GM21390 (cell line): ENCODE results near the gene RNU6-7.

Source experiments
- ATAC-seq: cut with Tn5 transposase; IDR thresholded peaks from one replicate; pipeline ENCODE4 v1.9.1; 2021; ENCODE audit not compliant: unreplicated experiment

RNU6-7 gene

GRCh38 chr14:32203928-32204357 is 2.1 kb downstream of the RNU6-7 start:
- no peak for ATAC-seq

GRCh38 chr14:32205554-32205953 is 3.7 kb downstream of the RNU6-7 start:
- ATAC-seq, result no peak

- ATAC-seq, result no peak
These were observed 4.1 kb downstream of the RNU6-7 start for GRCh38 chr14:32205984-32206383.

- ATAC-seq, result no peak
These were observed 4.7 kb downstream of the RNU6-7 start for GRCh38 chr14:32206552-32206951.

- ATAC-seq, result no peak
These were observed 6.6 kb downstream of the RNU6-7 start for GRCh38 chr14:32208490-32208889.

- ATAC-seq, result no peak
These were observed 7.6 kb downstream of the RNU6-7 start for GRCh38 chr14:32209471-32209870.

- no peak for ATAC-seq
These were observed 9.2 kb downstream of the RNU6-7 start for GRCh38 chr14:32211068-32211404.

- ATAC-seq, result no peak
These were observed 11.0 kb downstream of the RNU6-7 start for GRCh38 chr14:32212833-32213232.

GRCh38 chr14:32217301-32217700 is 15.5 kb downstream of the RNU6-7 start:
- no peak for ATAC-seq

- no peak for ATAC-seq
These were observed 23.0 kb downstream of the RNU6-7 start for GRCh38 chr14:32224737-32225377.

- ATAC-seq, result no peak
These were observed 23.6 kb downstream of the RNU6-7 start for GRCh38 chr14:32225378-32225920.

- ATAC-seq, result no peak
These were observed 24.2 kb downstream of the RNU6-7 start for GRCh38 chr14:32226056-32226455.

GRCh38 chr14:32230181-32230580 is 28.3 kb downstream of the RNU6-7 start:
- ATAC-seq, result no peak

GRCh38 chr14:32230695-32231280 is 28.9 kb downstream of the RNU6-7 start:
- ATAC-seq, result no peak

GRCh38 chr14:32232481-32232880 is 30.6 kb downstream of the RNU6-7 start:
- no peak for ATAC-seq

GRCh38 chr14:32233260-32233659 is 31.4 kb downstream of the RNU6-7 start:
- ATAC-seq, result no peak

GRCh38 chr14:32244404-32244803 is 42.6 kb downstream of the RNU6-7 start:
- ATAC-seq, result no peak

GRCh38 chr14:32246751-32247150 is 44.9 kb downstream of the RNU6-7 start:
- ATAC-seq, result no peak

- no peak for ATAC-seq
These were observed 47.5 kb downstream of the RNU6-7 start for GRCh38 chr14:32249371-32249770.

GRCh38 chr14:32249780-32250179 is 47.9 kb downstream of the RNU6-7 start:
- no peak for ATAC-seq

- ATAC-seq, result no peak
These were observed 48.8 kb downstream of the RNU6-7 start for GRCh38 chr14:32250681-32251080.

- no peak for ATAC-seq
These were observed 49.7 kb downstream of the RNU6-7 start for GRCh38 chr14:32251530-32251929.
